ENCODE measurements around the gene ZNF335. TPM values are rescaled to one million over a fixed set of nuclear protein-coding genes. Genes with fewer than 3 reads are reported as not detected.

ZNF335 gene
- total RNA-seq, 1 donor from 2014 or later: 27.8 TPM

DNA sequence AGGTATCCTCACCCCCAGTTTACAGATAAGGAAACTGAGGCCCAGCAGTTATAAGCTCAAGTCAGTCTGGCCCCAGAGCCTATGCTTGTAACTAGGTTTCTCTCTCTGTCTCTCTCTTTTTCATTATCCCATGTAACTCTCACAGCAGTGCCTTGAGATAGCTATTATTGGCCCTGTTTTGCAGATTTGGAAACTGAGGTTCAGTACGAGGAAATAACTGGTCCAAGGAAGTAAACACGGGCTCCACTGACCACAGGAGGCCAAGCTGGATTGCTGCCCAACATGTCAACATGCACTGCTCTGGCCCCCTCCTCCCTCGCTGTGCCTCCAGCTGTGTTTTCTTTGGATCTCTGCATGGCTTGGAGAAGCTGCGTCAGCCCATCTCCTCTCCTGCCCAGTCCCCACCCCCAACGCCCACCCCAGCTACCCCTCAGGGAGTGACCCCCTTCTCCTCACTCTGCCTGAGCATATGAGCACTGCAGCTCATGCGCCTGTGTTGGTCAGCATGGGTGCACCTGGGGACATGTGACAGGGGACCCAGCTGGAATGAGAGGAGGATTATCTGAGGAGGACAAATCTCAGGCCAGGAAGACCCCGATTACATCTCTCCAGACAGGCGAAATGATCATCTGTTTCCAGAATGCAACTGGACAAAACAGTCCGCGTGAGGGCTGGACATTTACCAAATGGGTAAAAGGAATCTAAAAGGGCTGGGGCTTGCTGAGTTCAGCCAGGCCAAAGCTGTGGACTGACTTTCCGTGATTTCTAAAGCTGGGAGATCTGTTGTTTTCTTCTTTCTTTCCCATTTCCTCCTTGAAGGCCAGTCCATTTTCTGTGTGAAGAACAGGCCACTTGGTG lies 52.2 kb downstream of the ZNF335 start:
- DNase-seq (ENCODE audit: low spot score in 2 of 2): no peak
- no peaks in the 10 kb centered on the region for H3K27me3 ChIP-seq
- no peaks in the 10 kb centered on the region for H3K9me3 ChIP-seq
- H3K4me1 ChIP-seq: peaks cover 7 to 16% of the 10 kb centered on the region in 2 donors
- TF ChIP-seq, protein P1, sequence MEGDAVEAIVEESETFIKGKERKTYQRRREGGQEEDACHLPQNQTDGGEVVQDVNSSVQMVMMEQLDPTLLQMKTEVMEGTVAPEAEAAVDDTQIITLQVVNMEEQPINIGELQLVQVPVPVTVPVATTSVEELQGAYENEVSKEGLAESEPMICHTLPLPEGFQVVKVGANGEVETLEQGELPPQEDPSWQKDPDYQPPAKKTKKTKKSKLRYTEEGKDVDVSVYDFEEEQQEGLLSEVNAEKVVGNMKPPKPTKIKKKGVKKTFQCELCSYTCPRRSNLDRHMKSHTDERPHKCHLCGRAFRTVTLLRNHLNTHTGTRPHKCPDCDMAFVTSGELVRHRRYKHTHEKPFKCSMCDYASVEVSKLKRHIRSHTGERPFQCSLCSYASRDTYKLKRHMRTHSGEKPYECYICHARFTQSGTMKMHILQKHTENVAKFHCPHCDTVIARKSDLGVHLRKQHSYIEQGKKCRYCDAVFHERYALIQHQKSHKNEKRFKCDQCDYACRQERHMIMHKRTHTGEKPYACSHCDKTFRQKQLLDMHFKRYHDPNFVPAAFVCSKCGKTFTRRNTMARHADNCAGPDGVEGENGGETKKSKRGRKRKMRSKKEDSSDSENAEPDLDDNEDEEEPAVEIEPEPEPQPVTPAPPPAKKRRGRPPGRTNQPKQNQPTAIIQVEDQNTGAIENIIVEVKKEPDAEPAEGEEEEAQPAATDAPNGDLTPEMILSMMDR (IDR thresholded peaks at IDR 0.05): no peak
- intact Hi-C loops (cut with DNase I): no loop called here
- H3K4me3 ChIP-seq: no peak overlapping the region
- peak overlapping the region; percentile 37 to 50 for H3K27ac ChIP-seq
- H3K36me3 ChIP-seq: no peaks in the 10 kb centered on the region

DNA sequence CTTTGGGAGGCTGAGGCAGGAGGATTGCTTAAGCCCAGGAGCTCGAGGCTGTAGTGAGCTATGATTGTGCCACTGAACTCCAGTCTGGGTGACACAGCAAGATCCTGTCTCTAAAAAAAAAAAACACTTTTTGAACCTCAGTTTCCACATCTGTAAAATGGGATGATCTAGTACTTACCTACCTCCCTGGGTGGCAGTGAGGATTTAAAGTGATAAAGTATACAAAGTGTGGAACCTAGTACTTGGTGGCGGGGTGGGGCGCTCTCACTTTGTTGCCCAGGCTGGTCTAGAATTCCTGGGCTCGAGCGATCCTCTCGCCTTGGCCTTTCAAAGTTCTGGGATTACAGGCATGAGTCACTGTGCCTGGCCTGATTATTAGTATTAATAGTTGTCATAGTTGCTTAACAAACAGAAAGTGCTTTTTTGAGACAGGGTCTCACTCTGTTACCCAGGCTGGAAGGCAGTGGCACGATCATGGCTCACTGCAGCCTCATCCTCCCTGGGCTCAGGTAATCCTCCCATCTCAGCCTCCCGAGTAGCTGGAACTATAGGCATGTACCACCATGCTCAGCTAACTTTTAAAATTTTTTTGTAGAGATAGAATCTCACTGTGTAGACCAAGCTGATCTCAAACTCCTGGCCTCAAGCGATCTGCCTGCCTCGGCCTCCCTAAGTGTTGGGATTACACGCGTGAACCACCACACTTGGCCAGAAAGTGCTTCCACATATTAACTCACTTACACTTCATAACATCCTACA lies 53.0 kb downstream of the ZNF335 start:
- DNase-seq (ENCODE audit: low spot score in 2 of 2): no peak
- no peaks in the 10 kb centered on the region for H3K27me3 ChIP-seq
- TF ChIP-seq, protein P1 (IDR thresholded peaks at IDR 0.05): no peak
- intact Hi-C loops (cut with DNase I): no loop called here
- H3K4me3 ChIP-seq: no peak overlapping the region
- peak overlapping the region; percentile 37 to 50 for H3K27ac ChIP-seq
- no peaks in the 10 kb centered on the region for H3K36me3 ChIP-seq
- no peaks in the 10 kb centered on the region for H3K9me3 ChIP-seq
- peaks cover under 1 to 10% of the 10 kb centered on the region in 2 donors for H3K4me1 ChIP-seq

DNA sequence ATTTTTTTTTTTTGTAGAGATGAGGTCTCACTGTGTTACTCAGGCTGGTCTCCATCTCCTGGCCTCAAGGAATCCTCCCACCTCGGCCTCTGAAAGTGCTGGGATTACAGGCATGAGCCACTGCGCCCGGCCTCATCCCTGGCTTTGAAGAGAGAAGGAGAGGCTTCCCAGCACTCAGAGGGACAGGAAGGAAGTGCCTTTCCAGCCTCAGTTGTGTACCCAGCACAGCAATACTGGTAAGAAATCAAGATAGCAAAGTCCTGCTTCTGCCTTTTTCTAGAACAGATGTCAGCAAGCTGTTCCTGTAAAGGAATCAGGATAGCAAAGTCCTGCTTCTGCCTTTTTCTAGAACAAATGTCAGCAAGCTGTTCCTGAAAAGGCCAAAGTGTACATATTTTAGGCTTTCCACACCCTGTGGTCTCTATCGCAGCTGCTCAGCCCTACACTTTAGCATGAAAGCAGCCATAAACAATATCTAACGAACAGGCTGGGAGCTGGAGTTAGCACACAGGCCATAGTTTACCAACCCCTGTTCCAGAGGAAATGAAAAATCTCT lies 53.7 kb downstream of the ZNF335 start:
- Histone ChIP-seq H3K36me3 (no peaks in the 10 kb centered on the region), H3K4me3 (no peak overlapping the region), H3K27me3 (no peaks in the 10 kb centered on the region), H3K4me1 (peaks cover 0 to 10% of the 10 kb centered on the region in 2 donors), H3K9me3 (no peaks in the 10 kb centered on the region), H3K27ac (peak overlapping the region; percentile 37 to 53)
- intact Hi-C loops (cut with DNase I): no loop called here
- TF ChIP-seq, protein P1 (IDR thresholded peaks at IDR 0.05): no peak
- no peak for DNase-seq (ENCODE audit: low spot score in 2 of 2)

DNA sequence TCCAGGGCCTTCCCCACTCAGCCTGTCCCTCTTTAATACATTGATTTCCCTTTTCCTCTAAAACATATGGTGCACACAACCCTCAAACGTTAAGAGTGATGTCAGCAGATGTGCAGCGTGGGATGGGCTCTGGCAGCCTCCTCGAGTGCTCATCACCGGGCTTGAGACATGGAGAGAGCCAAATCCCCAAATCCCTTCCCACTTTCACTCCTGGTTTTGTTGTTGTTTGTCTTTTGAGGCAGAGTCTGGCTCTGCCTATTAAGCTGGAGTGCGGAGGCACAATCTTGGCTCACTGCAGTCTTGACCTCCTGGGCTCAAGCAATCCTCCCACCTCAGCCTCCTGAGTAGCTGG lies 54.2 kb downstream of the ZNF335 start:
- Histone ChIP-seq H3K9me3 (no peaks in the 10 kb centered on the region), H3K36me3 (no peaks in the 10 kb centered on the region), H3K4me3 (no peak overlapping the region), H3K27ac (peak overlapping the region; percentile 37 to 53), H3K4me1 (peaks cover 0 to 10% of the 10 kb centered on the region in 2 donors), H3K27me3 (no peaks in the 10 kb centered on the region)
- no peak for DNase-seq (ENCODE audit: low spot score in 2 of 2)
- intact Hi-C loops (cut with DNase I): no loop called here
- TF ChIP-seq, protein P1 (IDR thresholded peaks at IDR 0.05): no peak

DNA sequence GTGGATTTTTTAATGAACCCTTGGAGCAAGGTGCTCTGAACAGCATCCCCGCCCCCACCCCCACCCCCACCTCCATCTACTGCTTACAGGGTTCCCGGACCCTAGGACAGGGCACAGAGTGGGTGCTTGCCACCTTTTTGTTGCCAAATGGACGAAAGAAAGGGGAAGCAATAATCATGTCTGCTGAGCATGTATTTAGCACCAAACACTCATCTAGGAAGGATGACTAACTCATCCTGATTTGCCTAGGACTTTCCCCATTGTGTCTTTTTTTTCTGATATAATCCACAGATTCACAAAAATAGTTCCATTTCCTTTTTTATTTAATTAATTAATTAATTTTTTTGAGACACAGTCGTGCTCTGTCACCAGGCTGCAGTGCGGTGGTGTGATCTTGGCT lies 58.9 kb downstream of the ZNF335 start:
- intact Hi-C loops (cut with DNase I): no loop called here
- no peaks in the 10 kb centered on the region for H3K27me3 ChIP-seq
- no peak for DNase-seq (ENCODE audit: low spot score in 2 of 2)
- H3K36me3 ChIP-seq: no peaks in the 10 kb centered on the region
- no peak overlapping the region for H3K4me3 ChIP-seq
- H3K9me3 ChIP-seq: no peaks in the 10 kb centered on the region
- TF ChIP-seq, protein P1 (IDR thresholded peaks at IDR 0.05): no peak
- no peak overlapping the region for H3K27ac ChIP-seq
- H3K4me1 ChIP-seq: peaks cover 6 to 13% of the 10 kb centered on the region in 2 donors
